Ecto neural progenitor cell (in vitro differentiated cells): ENCODE data around the gene ARHGAP4.
A peak's percentile ranks its signal among the peaks of the same experiment; 100 is the strongest.

Experiments
- DNase-seq: peaks from one replicate; pipeline ENCODE4 v3.0.0-alpha.2; 2018; ENCODE audit warnings: low spot score

Gene ARHGAP4

DNA sequence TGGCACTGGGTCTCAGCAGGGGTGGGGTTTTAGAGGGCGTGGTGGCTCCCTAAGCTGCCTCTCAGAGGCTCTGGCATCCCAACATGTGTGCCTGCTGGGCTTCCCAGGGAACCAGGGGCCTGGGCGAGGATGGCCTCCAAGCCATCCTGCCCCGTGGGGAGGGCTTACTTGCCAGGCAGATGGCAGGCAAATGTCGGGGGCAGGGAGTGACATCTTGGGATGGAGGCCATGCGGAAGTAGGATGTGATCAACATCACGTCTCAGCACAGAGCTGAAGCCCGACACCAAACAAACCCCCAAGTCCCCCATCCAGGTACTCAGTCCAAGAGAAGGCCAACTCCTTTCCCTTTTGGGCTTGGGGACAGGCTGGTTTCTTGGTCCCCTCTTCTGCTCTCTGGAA lies 44.8 kb downstream of the ARHGAP4 start:
- no peak for DNase-seq

DNA sequence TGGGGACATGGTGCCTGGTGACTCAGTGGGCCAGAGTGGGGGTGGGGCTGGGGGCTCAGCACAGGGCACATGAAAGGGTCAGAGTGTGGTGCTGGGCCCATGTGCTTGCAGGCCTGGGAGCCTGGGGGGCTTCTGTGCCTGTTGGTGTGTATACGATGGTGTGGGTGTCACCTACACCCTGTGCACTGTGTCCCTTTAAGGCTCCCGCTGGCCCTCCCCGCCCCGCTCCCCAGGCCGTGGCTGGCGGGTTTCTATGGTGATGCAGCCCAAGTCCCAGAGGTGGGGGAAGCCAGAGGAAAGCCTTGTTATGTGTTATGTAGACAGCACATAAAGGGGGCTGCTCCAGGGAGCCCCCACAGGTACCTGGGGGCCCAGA lies 45.6 kb downstream of the ARHGAP4 start:
- no peak for DNase-seq

DNA sequence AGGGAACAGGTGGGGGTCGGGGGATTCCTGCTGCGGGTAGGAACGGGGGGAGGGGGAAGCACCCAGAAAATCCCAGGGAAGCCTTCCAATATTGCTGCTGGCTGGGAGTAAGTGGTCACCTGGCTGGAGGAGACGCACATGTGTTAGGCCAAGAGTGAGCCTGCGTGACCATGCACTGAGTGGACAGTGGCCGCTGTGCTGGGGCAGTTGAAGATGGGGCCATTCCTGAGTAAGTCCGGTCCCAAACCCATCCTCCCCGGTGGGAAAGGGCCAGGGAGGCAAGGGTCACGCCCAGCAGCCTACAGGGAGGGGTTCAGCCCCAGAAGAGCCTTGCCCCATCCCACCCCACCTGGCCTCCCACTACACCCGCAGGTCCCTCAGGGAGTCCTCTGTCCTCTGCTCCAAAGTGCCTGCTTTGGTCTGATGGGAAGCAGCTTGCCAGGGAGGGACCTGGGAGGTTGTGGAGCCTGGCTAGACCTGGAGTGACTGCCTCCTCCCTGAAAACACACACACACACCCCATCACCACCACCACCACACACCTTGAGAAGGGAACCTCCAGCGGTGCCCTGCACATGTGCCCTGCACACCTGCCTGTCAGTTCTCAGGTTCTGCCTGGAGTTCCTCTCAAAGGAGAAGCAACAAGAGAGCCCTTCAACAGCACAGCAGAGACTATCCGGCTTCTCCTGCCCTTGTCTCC lies 46.2 kb downstream of the ARHGAP4 start:
- no peak for DNase-seq

DNA sequence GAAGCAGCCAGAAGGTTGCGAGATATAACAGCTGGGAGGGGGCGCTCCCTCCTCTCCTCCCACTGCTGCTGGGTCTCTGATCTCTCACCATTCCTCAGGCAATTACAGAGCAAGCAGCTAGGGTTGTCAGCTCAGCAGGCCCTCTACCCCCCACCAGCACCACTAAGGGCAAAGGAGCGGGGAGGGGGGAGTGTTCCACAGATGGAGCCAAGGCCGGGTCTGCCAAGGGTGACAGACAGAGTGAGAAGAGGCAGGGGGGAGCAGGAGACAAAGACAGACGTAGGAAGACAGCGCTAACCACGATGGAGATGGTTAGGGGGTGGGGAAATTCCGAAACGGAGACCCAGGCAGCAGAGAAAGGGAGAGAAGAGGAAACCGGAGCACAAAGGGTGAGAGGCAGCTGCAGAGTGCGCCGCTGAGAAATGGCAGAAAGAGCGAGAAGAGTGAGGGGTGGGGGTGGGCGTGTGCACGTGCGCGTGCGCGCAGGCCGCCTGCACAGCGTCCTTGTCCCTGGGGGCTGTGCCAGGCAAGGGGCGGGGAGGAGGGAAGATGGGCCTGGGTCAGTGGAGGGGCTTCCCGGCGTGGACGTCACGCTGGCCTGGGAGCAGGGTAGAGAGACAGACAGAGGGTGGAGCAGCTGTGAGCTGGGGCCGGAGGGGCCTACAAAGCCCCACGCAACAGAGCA lies 47.0 kb downstream of the ARHGAP4 start:
- DNase-seq, result no peak

DNA sequence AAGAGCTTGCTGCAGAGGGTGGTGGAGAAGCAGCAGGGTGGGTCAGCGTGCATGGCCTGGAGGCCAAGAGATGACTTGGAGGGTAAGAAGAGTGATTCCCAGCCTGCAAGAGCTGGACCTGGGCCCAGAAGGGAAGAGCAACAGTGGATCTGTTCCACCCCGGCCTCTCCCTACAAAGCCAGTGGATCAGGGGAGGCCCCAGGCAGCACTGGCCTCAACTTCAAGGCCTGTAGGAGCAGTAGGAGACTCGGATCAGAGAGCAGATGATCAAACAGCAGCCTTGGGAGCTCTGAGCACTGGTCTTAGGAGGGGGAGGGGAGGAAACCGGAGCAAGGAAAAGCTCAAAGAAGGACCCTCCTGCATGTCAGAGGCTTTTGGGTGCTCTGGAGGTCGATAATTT lies 47.7 kb downstream of the ARHGAP4 start:
- DNase-seq, result no peak

DNA sequence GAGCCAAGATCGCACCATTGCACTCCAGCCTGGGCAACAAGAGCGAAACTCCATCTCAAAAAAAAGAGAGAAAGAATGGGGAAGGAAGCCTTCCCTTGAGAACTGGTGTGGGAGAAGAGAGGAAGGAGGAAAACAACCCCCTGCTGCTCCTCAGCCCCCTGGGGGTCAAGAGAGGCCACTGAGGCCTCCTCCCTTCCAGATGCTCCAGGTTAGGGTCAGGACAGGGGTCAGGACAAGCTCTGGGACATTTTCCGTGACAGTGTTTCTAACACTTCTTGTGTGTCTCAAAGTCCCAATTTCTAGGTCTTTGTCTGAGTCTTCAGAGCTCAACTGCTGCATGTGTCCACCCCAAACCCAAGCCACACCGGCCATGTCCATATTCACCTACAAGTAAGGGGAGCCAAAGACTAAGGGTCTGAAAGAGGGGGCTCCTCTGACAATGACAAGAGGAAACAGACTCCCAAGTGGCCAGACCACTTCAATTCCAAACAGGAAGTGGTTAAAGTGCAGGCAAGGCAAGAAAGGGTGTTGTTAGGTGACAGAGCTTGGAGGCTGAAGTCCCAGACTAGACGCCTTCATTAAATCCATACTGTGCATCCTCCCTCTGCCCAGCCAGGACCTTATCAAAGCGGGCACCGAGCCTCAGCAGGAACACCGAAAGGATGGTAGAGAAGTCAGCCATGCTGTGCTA lies 48.3 kb downstream of the ARHGAP4 start:
- DNase-seq, result no peak

DNA sequence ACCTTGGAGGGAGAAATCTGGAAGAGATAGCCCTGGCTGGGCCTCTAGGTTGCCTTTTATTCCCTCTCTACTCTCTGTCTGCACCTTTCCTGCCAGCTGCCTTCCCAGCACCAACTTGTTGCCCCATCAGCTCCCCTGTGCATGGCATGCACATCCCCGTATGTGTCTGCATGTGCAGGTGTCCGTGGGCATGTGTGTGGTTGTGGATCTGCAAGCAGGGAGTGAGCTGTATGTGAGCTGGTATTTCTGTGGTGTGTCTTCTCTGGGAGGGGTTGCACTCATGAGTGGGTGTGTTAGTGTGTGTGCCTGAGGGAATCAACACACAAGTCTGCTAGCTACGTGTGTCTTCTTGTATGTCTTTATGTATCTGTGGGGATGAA lies 50.0 kb downstream of the ARHGAP4 start:
- DNase-seq, result no peak

DNA sequence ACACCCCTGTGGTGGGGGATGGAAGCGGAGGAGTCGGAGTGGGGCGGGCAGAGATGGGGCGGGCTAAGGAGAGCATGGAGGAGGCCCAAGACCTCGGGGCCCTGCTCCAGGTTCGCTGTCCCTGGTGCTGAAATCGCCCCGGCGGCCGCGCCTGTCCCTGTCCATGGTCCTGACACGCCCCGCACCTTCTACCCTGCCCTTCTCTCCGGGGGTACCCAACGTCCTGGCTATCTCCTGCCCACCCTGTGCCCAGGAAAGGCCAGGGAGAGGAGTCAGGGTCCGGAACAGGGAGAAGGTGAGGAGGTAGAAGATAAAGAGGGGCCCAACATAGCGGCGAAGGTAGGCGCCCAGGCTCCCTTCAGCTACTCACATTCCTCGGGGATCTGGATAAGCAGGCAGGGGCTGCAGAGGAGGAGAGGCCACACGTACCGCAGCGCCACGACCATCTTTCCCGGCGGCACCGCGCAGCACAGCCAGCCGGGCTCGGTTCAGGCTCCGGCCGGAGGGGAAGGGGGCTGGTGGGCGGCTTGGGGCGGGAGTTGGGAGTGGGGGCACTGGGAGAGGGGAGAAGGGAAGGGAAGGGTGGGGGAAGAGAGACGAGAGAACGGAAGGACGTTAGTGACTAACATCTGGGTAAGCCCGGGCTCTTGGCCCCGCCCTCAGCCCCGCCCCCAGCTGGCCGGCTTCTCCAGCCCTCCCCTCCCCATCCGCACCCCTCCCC lies 50.5 kb downstream of the ARHGAP4 start:
- peak; percentile 89 for DNase-seq

DNA sequence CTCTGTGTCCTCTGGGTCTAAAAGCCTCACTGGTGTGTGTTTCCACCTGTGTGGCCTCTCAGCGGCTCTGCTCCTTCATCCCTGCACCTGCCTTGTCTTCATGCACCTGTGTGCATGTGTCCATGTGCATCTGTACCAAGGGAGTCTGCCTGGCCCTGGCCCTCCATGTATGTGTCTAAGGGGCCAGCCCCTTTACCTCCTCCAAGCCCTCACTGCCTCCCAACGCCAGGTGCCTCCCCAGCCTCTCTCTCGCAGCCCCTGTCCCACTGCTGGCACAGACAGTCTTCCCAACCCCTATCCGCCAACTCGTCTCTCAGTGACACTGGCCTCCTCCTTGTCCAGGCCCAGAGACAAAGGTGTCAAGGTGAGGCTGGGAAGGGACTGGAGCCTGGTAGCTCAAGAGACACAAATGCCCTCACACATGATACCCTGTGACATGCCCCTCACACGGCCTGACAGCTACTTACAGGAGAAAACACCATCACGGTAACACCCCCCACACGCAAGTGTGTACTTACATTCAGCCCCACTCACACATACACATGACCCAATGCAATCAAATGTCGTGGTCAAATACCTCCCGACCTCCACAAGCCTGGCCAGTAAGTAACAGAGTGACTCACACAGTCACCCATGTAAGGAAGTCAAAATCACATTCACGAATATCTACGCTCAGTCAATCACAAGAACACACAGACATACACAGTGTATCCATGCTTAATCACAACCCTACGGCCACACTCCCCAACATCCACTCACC lies 51.5 kb downstream of the ARHGAP4 start:
- no peak for DNase-seq

DNA sequence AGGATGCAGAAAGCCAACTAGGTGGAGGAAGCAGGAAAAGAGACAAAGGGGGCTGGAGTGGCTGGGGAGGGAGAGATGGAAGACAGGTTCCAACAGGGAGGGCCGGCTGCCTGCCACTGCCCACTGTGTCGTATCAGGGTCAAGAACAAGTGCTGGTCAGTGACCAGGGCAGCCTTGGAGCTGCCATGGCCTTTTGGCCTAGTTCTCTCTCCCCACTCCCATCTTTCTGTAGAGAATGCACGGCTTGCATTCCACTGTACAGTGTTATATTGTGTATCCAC lies 52.0 kb downstream of the ARHGAP4 start:
- DNase-seq, result no peak

DNA sequence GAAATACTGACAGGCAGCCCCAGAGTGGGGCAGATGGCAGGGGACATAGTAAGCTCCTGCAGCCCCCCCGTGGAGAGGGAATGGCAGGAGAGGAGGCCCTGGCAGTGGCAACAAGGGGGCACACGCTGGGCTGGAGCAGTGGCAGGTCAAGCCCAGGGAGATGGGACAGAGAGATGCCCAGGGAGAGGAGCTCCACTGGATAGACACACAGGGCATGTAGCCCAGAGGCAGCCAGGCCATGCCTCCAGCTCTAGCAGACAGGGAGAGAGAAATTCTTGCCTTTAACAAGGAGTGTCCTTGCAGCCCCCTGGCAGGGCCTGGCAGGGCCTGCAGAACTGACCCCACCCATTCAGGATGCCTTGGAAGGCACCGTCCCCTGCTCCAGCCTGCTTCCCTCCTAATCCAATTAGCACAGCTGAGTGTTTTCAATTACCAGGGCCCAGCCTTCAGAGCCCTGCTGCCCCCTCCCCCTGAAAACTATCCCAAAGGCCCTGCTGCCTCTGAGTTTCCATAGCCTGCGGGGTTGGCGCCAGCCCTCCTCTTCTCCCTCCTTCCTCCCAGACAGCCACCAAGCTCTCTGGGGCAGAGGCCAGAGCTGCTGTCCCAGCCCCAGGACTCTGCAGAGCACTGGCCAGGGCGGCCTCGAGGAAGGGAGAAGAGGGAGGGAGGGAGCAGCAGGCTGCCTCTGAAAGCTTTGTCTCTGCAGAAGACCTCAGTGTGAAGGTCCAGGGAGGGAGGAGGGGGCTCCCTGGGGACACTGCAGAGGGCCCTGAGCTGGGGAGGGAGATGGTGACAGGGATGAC lies 52.6 kb downstream of the ARHGAP4 start:
- DNase-seq, result peak; percentile 67

DNA sequence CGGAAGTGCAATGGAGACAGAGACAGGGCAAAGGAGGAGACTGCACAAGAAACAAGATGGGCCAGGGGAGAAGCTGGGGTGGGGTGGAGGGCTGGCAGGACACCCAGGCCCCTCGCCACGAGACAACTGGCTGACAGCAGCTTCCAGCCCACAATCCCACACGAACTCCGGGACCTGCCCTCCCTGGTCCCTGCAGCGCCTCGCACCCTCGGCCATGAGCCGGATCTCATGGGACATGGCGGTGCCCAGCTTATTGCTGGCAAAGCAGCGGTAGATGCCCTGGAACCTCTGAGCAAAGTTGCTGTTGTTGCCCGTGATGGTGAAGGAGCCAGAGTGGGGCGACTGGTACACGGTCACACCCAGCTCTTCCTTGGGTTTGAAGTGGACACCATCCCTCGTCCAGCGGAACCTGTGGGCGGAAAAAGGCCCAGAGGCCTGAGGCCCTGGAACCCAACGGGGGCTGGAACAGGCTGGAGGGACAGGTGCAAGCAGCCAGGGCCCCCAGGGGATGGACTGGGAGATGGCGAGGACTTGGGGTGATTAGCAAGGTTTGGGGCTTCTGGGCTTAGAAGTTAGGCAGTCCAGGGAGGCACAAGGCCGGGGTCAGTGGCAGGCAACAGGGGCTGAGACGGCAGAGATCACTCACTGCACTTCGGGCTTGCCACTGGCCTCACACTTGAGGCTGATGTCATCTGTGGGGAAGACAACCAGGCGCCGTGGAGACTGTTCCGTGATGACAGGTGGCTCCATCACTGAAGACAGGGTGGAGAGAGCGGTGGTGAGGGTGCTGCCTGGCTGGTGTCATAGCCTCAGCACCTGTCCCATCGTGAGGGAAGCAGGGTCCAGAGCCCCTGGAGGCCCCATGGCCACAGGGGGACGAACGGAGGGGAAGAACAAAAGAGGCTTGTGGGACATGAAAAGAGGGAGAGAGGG lies 53.9 kb downstream of the ARHGAP4 start:
- DNase-seq, result no peak

DNA sequence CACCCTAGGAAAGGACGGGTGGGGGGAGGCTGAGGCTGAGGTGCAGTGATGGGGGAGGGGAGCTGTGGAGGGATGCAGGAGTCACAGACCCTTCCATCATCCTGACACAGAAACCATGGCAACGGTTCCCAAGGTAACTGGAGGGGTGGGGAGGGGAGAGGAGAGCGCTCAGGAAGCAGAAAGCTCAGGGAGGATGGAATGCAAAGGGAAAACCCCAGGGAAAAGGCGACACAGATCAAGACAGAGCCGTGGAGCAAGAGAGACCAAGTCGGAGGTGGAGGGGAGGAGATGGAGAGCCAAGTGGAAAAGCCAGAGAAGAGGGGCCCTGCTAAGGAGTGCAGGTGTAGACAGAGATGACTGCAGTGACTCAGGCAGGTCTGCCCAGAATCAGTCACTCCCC lies 54.6 kb downstream of the ARHGAP4 start:
- no peak for DNase-seq

DNA sequence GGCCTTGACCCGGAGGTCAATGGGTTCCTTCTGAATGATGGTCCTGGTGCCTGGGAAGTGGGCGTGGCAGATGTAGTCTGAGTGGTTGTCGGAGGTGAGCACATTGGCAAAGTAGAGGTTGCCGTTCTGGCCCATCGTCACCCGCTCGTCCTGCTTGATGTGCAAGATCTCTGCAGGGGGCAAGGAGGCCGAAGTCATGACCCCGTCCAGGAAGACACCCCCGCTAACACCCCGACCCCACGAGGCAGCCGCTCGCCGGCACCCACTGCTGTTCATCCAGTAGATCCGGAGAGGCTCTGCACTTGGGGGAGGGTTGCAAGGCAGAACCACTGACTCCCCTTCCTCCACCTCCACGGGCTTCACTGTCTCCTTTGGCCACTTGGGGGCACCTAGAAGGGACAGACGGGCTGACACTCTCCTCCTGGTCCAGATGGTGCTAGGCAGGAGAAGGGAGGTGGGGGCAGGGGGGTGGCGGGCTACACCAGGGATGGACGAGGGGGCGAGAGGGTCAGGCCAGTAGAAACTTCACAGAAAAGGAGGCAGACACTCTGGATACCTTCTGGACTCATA lies 55.2 kb downstream of the ARHGAP4 start:
- DNase-seq, result no peak

DNA sequence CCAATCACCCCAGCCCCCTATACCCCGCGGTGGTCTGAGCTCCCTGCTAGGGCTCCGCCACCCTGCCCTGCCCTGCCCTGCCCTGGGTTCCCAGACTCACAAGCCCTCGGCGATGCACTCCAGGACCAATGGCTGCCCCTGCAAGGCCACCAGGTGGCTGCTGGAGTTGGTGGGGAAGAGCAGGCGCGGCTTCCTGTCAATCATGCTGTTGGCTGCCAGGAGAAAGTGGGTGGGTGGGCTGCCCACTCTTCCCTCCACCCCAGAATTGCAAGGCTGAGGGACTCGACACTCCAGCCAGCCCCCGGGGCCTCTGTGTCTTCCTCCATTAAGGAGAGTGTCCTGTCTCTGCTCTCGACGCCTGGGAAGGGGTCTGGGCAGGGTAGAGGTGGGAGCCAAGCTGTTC lies 55.8 kb downstream of the ARHGAP4 start:
- DNase-seq, result no peak

DNA sequence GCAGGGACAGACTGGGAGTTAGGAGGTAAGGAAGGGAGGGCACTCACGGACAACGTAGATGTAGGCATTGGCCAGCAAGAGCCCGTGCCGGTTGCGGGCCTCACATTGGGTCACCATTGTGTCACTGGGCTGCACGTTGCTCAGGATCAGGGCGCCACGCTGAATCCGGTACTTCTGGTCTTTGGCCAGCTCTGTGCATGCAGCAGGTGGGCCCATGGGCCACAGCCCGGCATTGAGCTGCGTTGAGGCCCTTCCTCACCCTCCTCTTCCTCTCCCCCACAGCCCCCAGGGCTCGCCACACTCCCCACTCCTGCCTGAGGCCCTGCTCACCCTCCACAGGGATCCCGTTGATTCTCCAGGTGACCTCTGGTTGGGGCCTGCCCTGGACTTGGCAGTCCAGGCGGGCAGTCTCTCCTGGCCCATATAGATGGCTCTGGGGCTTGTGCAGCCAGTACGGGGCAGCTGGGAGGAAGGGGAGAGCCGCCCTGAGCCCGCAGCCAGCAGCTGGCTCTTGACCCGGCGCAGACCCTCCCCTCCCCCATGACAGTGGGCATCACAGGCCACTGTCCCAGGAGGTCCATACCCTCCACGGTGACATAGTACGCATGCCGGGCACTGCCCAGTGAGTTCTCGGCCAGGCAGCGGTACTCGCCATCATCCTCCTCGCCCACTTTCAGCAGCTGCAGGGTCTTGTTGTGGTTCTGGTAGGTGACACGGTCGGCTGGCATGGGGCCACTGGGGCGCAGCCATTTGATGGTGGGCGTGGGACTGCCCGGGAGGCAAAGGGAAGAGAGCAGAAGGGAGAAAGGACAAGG lies 56.4 kb downstream of the ARHGAP4 start:
- no peak for DNase-seq

DNA sequence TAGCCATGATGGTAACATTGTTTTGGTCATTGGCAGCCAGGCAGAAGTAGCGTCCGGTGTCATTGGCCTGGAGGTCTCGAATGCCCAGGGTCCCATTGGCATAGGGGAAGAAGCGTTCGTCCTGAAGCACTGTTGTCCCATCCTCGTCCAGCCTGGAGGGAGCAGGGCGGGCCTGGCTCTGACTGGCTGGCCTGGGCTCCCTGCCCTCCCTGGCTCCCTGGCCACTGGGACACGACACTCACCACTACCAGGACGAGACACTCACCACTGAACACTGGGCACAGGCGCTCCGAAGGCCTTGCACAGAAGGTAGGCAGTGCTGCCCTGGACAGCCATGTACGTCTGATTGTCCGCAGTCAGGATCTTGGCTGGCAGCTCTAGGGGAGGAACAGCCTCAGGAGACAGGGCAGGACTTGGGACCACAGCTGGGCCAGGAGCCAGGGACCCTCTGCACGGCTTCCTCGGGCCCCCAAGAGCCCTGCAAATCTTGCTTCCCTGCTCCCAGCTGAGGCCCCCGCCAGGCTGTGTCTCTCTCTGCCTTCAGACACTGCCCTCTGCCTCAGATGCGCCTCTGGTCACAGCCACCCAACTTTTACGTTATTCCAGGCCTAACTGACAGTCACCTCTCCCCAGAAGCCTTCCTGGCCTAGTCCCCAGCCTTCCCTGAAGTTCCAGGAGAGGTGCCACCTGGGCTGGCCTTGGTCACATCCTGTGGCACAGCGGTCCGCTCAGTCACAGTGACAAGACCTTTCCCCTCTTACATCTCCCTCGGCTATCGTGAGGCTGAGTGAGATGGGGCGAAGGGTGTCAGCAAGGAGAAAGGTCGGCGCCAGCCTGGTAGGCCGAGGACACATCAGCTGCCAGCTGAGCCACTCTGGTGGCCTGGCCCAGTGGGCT lies 57.2 kb downstream of the ARHGAP4 start:
- no peak for DNase-seq

DNA sequence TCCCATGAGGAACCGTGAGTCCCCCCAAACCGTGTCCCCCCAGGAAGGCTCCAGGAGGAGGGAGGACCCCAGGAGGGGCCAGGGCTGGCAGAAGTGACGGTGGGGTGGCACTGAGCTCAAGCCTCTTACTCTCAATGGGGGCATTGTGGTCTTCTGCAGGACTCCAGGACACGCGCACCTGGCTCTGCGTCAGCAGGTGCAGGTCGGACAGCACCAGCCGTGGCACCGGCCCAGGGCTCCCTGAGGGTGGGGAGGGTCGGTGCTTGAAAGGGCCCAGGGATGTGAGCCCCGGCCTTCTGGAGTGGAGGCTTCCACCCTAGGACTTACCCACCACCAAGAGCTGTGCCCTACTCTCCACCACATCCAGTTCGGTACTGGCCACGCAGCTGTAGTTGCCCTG lies 58.4 kb downstream of the ARHGAP4 start:
- DNase-seq, result no peak
